AG10803 (cell line): ENCODE measurements around the gene MTCP1.

Source experiments
- DNase-seq: peaks from one replicate; pipeline ENCODE4 v3.0.0; 2010; ENCODE audit warnings: low read depth
- H3K4me3 ChIP-seq: 2 replicates; pipeline ENCODE4 v1.5.1; 2011; ENCODE audit warnings: mild to moderate bottlenecking, low read length, control low read depth
- CTCF ChIP-seq: conservative IDR thresholded peaks from 2 replicates; pipeline ENCODE4 v1.5.1; 2011; ENCODE audit warnings: mild to moderate bottlenecking, low read length, control low read depth, inconsistent platforms

Gene MTCP1

GRCh38 chrX:155070975-155071693, at the start of gene MTCP1, which contains the start of the genes BRCC3 and CMC4:
MTCP1 (minus strand) TSS chrX:155071136; CDS start chrX:155066010, 5,126 bp downstream.
BRCC3 (plus strand) TSS chrX:155071508; CDS start chrX:155071528, 20 bp downstream.
CMC4 (minus strand) TSS chrX:155071136; CDS start chrX:155064023, 7,113 bp downstream.
- peak within 1 kb of the TSS; percentile 75 for H3K4me3 ChIP-seq
- DNase-seq = peak; percentile 74
- no peak for TF ChIP-seq CTCF

- H3K4me3 ChIP-seq = no peak overlapping the region
- DNase-seq = no peak
- TF ChIP-seq CTCF = no peak
These were observed 44.4 kb upstream of the MTCP1 start for GRCh38 chrX:155115174-155115819.

- no peak for DNase-seq
- TF ChIP-seq CTCF = no peak
These were observed 42.2 kb upstream of the MTCP1 start for GRCh38 chrX:155113097-155113496.

GRCh38 chrX:155112171-155112570, 41.2 kb upstream of the MTCP1 start:
- DNase-seq = no peak
- TF ChIP-seq CTCF = no peak
- H3K4me3 ChIP-seq = no peak overlapping the region

More at GRCh38 chrX:155113097-155113496, 42.2 kb upstream of the MTCP1 start:
- no peak overlapping the region for H3K4me3 ChIP-seq

GRCh38 chrX:155108427-155108826, 37.5 kb upstream of the MTCP1 start:
- no peak for DNase-seq
- TF ChIP-seq CTCF = no peak
- H3K4me3 ChIP-seq = no peak overlapping the region

- DNase-seq = no peak
- TF ChIP-seq CTCF = no peak
- H3K4me3 ChIP-seq = no peak overlapping the region
These were observed 35.0 kb upstream of the MTCP1 start for GRCh38 chrX:155105919-155106318.
